HL-60 (cell line): ENCODE results near the gene GJB2.

Experiments used
- DNase-seq, 2 experiments: peaks; one replicate each; pipeline ENCODE4 v3.0.0-alpha.2; 2010 to 2020; ENCODE audit warnings: low read depth in 1 of 2, low spot score in 1 of 2
- H3K27ac ChIP-seq: fragments of 250-450 bp; sonication (Bioruptor Pico); replicated peaks from 2 replicates; pipeline ENCODE4 v1.5.1; 2020; ENCODE audit warnings: mild to moderate bottlenecking, moderate library complexity
- H3K27me3 ChIP-seq: fragments of 250-450 bp; sonication (Bioruptor Pico); 2 replicates; pipeline ENCODE4 v1.5.1; 2021; ENCODE audit warnings: mild to moderate bottlenecking, moderate library complexity; ENCODE audit not compliant: insufficient read depth, poor library complexity, severe bottlenecking
- H3K4me3 ChIP-seq: replicated peaks from 2 replicates; pipeline ENCODE4 v1.5.1; 2011; ENCODE audit warnings: mild to moderate bottlenecking, control low read depth, low read length; ENCODE audit not compliant: insufficient read depth
- GABPA ChIP-seq: IDR thresholded peaks from 2 replicates; pipeline ENCODE4 v1.6.1; 2012; ENCODE audit warnings: low read depth
- POLR2AphosphoS5 ChIP-seq: IDR thresholded peaks from 2 replicates; pipeline ENCODE4 v1.6.1; 2012; ENCODE audit warnings: low read depth
- SPI1 ChIP-seq: IDR thresholded peaks from 2 replicates; pipeline ENCODE4 v1.6.1; 2012; ENCODE audit warnings: low read depth, mild to moderate bottlenecking, borderline replicate concordance
- long read RNA-seq: library from polyadenylated mRNA; unstranded; transcript quantifications from one replicate; pipeline ENCODE4 v2.0.0, GENCODE V29; 2020
- TF ChIP-seq, protein P1 (sequence below): IDR thresholded peaks from 2 replicates; pipeline ENCODE4 v1.6.1; 2012; ENCODE audit warnings: low read depth; ENCODE audit not compliant: insufficient replicate concordance
- TF ChIP-seq, protein P2 (sequence below): IDR thresholded peaks from one replicate; pipeline ENCODE4 v1.5.1; 2011; ENCODE audit warnings: low read length, control low read depth, inconsistent platforms; ENCODE audit not compliant: insufficient read depth

GJB2 gene
- long read RNA-seq: 0 reads

DNA sequence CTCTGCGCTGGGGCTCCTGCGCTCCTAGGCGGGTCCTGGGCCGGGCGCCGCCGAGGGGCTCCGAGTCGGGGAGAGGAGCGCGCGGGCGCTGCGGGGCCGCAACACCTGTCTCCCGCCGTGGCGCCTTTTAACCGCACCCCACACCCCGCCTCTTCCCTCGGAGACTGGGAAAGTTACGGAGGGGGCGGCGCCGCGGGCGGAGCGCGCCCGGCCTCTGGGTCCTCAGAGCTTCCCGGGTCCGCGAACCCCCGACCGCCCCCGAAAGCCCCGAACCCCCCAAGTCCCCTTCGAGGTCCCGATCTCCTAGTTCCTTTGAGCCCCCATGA is at the start of gene GJB2:
Gene GJB2, minus strand, starts transcription at position 103 of the 326 bp plus-strand sequence. CDS start 3,357 bp downstream, outside the sequence.
- TF ChIP-seq, protein P1, sequence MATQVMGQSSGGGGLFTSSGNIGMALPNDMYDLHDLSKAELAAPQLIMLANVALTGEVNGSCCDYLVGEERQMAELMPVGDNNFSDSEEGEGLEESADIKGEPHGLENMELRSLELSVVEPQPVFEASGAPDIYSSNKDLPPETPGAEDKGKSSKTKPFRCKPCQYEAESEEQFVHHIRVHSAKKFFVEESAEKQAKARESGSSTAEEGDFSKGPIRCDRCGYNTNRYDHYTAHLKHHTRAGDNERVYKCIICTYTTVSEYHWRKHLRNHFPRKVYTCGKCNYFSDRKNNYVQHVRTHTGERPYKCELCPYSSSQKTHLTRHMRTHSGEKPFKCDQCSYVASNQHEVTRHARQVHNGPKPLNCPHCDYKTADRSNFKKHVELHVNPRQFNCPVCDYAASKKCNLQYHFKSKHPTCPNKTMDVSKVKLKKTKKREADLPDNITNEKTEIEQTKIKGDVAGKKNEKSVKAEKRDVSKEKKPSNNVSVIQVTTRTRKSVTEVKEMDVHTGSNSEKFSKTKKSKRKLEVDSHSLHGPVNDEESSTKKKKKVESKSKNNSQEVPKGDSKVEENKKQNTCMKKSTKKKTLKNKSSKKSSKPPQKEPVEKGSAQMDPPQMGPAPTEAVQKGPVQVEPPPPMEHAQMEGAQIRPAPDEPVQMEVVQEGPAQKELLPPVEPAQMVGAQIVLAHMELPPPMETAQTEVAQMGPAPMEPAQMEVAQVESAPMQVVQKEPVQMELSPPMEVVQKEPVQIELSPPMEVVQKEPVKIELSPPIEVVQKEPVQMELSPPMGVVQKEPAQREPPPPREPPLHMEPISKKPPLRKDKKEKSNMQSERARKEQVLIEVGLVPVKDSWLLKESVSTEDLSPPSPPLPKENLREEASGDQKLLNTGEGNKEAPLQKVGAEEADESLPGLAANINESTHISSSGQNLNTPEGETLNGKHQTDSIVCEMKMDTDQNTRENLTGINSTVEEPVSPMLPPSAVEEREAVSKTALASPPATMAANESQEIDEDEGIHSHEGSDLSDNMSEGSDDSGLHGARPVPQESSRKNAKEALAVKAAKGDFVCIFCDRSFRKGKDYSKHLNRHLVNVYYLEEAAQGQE: no peak
- TF ChIP-seq, protein P2, sequence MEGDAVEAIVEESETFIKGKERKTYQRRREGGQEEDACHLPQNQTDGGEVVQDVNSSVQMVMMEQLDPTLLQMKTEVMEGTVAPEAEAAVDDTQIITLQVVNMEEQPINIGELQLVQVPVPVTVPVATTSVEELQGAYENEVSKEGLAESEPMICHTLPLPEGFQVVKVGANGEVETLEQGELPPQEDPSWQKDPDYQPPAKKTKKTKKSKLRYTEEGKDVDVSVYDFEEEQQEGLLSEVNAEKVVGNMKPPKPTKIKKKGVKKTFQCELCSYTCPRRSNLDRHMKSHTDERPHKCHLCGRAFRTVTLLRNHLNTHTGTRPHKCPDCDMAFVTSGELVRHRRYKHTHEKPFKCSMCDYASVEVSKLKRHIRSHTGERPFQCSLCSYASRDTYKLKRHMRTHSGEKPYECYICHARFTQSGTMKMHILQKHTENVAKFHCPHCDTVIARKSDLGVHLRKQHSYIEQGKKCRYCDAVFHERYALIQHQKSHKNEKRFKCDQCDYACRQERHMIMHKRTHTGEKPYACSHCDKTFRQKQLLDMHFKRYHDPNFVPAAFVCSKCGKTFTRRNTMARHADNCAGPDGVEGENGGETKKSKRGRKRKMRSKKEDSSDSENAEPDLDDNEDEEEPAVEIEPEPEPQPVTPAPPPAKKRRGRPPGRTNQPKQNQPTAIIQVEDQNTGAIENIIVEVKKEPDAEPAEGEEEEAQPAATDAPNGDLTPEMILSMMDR: no peak
- TF ChIP-seq POLR2AphosphoS5 (no peak), GABPA (no peak), SPI1 (no peak)
- Histone ChIP-seq H3K27me3 (peaks cover 22% of the 10 kb centered on the region), H3K4me3 (peak within 1 kb of the TSS; percentile 53), H3K27ac (no peak within 1 kb of the TSS)
- DNase-seq: no peak

DNA sequence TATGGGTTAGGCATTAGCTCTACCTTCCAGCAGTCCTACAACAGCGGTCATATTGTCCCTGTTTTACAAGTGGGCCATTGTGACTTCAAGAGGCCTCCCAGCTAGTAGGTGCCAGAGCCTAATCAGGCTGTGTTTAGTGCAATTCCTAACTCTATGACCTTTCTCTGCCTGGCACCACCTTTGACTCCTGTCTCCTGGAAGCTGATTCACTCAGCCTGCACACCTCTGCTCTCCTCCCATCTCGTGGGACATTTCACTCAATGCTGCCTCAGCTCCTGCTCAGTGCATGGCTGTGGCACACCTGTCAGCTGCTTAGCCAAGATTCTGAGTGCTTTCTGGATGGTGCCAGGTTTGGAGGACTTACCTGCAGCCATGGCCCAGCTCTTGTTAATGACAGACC is 48.9 kb upstream of the GJB2 start:
- DNase-seq: no peak
- Histone ChIP-seq H3K27ac (no peak overlapping the region), H3K27me3 (no peaks in the 10 kb centered on the region), H3K4me3 (no peak overlapping the region)
- TF ChIP-seq, protein P1: no peak
- TF ChIP-seq, protein P2: no peak
- no peak for TF ChIP-seq SPI1
- TF ChIP-seq GABPA: no peak
- TF ChIP-seq POLR2AphosphoS5: no peak

DNA sequence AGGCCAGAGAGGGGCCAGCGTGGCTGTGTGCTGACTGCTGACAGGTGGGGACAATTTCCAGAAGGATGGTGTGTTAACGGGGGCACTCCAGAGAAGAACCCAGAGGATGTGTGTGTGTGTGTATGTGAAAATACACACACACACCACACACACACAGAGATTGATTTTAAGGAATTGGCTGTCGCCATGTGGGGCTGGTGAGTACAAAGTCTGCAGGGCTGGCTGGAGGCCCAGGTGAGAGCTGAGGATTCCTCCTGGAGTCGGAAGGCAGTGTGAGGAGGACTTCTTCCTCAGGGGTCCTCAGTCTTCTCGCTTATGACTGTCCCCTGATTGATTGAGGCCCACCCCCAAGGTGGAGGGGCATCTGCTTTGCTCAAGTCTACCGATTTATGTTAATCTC is 47.0 kb upstream of the GJB2 start:
- no peak overlapping the region for H3K4me3 ChIP-seq
- no peak overlapping the region for H3K27ac ChIP-seq
- no peak for DNase-seq
- no peaks in the 10 kb centered on the region for H3K27me3 ChIP-seq
- no peak for TF ChIP-seq POLR2AphosphoS5
- no peak for TF ChIP-seq GABPA
- TF ChIP-seq, protein P1: no peak
- TF ChIP-seq SPI1: no peak
- TF ChIP-seq, protein P2: no peak
